ACC112 (cell line): ENCODE measurements around the gene PHOSPHO1.

Source experiments
- H2AFZ ChIP-seq: fragments of 200-600 bp; sonication (generic); one replicate; pipeline ENCODE4 v1.6.0; 2017; ENCODE audit warnings: antibody characterized with exemption, low read length; ENCODE audit not compliant: unreplicated experiment
- H3K27ac ChIP-seq: fragments of 200-600 bp; sonication (generic); 2 replicates; pipeline ENCODE4 v1.5.1; 2014; ENCODE audit warnings: low read depth, mild to moderate bottlenecking, antibody characterized with exemption, low read length, moderate library complexity
- H3K27me3 ChIP-seq: fragments of 200-600 bp; sonication (generic); 2 replicates; pipeline ENCODE4 v1.6.1; 2014; ENCODE audit warnings: mild to moderate bottlenecking, antibody characterized with exemption, low read length, moderate library complexity, mixed read lengths; ENCODE audit not compliant: insufficient read depth
- H3K36me3 ChIP-seq: fragments of 200-600 bp; sonication (generic); 2 replicates; pipeline ENCODE4 v1.6.1; 2016; ENCODE audit warnings: mild to moderate bottlenecking, antibody characterized with exemption, low read length, moderate library complexity, mixed read lengths; ENCODE audit not compliant: insufficient read depth
- H3K4me1 ChIP-seq: fragments of 200-600 bp; sonication (generic); one replicate; pipeline ENCODE4 v1.6.1; 2016; ENCODE audit warnings: low read length, mixed read lengths; ENCODE audit not compliant: insufficient read depth, unreplicated experiment, control insufficient read depth
- H3K4me3 ChIP-seq: fragments of 200-600 bp; sonication (generic); 2 replicates; pipeline ENCODE4 v1.5.1; 2014; ENCODE audit warnings: mild to moderate bottlenecking, low read depth, low read length
- H3K79me2 ChIP-seq: fragments of 200-600 bp; sonication (generic); one replicate; pipeline ENCODE4 v1.6.0; 2016; ENCODE audit warnings: low read length; ENCODE audit not compliant: control insufficient read depth, unreplicated experiment, insufficient read depth

Gene PHOSPHO1

GRCh38 chr17:49229076-49229804, 1.3 kb downstream of the PHOSPHO1 start:
- Histone ChIP-seq H3K79me2 (no peaks in the 10 kb centered on the region), H3K27ac (no peak overlapping the region), H3K4me3 (no peak overlapping the region), H3K36me3 (no peaks in the 10 kb centered on the region), H2AFZ (no peak overlapping the region), H3K27me3 (peaks cover 35% of the 10 kb centered on the region), H3K4me1 (peaks cover 9% of the 10 kb centered on the region)

- Histone ChIP-seq H3K4me3 (no peak overlapping the region), H3K27me3 (peaks cover 51% of the 10 kb centered on the region), H3K79me2 (no peaks in the 10 kb centered on the region), H3K36me3 (no peaks in the 10 kb centered on the region), H2AFZ (no peak overlapping the region), H3K4me1 (peaks cover 16% of the 10 kb centered on the region), H3K27ac (no peak overlapping the region)
Measured at GRCh38 chr17:49227436-49228261, 2.9 kb downstream of the PHOSPHO1 start.

- H3K79me2 ChIP-seq, result no peaks in the 10 kb centered on the region
- no peaks in the 10 kb centered on the region for H3K36me3 ChIP-seq
- no peak overlapping the region for H3K4me3 ChIP-seq
- peaks cover 16% of the 10 kb centered on the region for H3K4me1 ChIP-seq
- H3K27me3 ChIP-seq, result peaks cover 58% of the 10 kb centered on the region
- no peak overlapping the region for H2AFZ ChIP-seq
- no peak overlapping the region for H3K27ac ChIP-seq
Measured at GRCh38 chr17:49226771-49227435, 3.7 kb downstream of the PHOSPHO1 start.

GRCh38 chr17:49225554-49226236, 4.9 kb downstream of the PHOSPHO1 start:
- peaks cover 11% of the 10 kb centered on the region for H3K4me1 ChIP-seq
- no peaks in the 10 kb centered on the region for H3K79me2 ChIP-seq

GRCh38 chr17:49224997-49225337, 5.6 kb downstream of the PHOSPHO1 start:
- H3K27me3 ChIP-seq, result peaks cover 61% of the 10 kb centered on the region
- H3K36me3 ChIP-seq, result no peaks in the 10 kb centered on the region
- H3K4me3 ChIP-seq, result no peak overlapping the region
- H2AFZ ChIP-seq, result no peak overlapping the region
- H3K79me2 ChIP-seq, result no peaks in the 10 kb centered on the region
- peaks cover 11% of the 10 kb centered on the region for H3K4me1 ChIP-seq
- H3K27ac ChIP-seq, result no peak overlapping the region

More at GRCh38 chr17:49225554-49226236, 4.9 kb downstream of the PHOSPHO1 start:
- H2AFZ ChIP-seq, result no peak overlapping the region
- H3K4me3 ChIP-seq, result no peak overlapping the region
- no peaks in the 10 kb centered on the region for H3K36me3 ChIP-seq
- H3K27me3 ChIP-seq, result peaks cover 57% of the 10 kb centered on the region
- no peak overlapping the region for H3K27ac ChIP-seq

- H3K4me3 ChIP-seq, result peak overlapping the region; percentile 37
- H3K27ac ChIP-seq, result no peak overlapping the region
- H3K4me1 ChIP-seq, result peaks cover 11% of the 10 kb centered on the region
- H3K79me2 ChIP-seq, result no peaks in the 10 kb centered on the region
- no peaks in the 10 kb centered on the region for H3K36me3 ChIP-seq
- peaks cover 61% of the 10 kb centered on the region for H3K27me3 ChIP-seq
- H2AFZ ChIP-seq, result no peak overlapping the region
Measured at GRCh38 chr17:49224198-49224996, 6.2 kb downstream of the PHOSPHO1 start.

GRCh38 chr17:49223517-49224197, 6.9 kb downstream of the PHOSPHO1 start:
- Histone ChIP-seq H3K36me3 (no peaks in the 10 kb centered on the region), H2AFZ (no peak overlapping the region), H3K4me3 (peak overlapping the region; percentile 37), H3K27me3 (peaks cover 67% of the 10 kb centered on the region), H3K27ac (no peak overlapping the region), H3K4me1 (peaks cover 11% of the 10 kb centered on the region), H3K79me2 (no peaks in the 10 kb centered on the region)

GRCh38 chr17:49223168-49223516, 7.4 kb downstream of the PHOSPHO1 start:
- no peak overlapping the region for H3K27ac ChIP-seq
- no peak overlapping the region for H3K4me3 ChIP-seq
- peaks cover 67% of the 10 kb centered on the region for H3K27me3 ChIP-seq
- H3K36me3 ChIP-seq, result no peaks in the 10 kb centered on the region
- H2AFZ ChIP-seq, result no peak overlapping the region
- no peaks in the 10 kb centered on the region for H3K79me2 ChIP-seq
- peaks cover 11% of the 10 kb centered on the region for H3K4me1 ChIP-seq

- H2AFZ ChIP-seq, result no peak overlapping the region
- no peak overlapping the region for H3K27ac ChIP-seq
- no peak overlapping the region for H3K4me3 ChIP-seq
- H3K79me2 ChIP-seq, result no peaks in the 10 kb centered on the region
- no peaks in the 10 kb centered on the region for H3K36me3 ChIP-seq
- peaks cover 11% of the 10 kb centered on the region for H3K4me1 ChIP-seq
- H3K27me3 ChIP-seq, result peaks cover 50% of the 10 kb centered on the region
Measured at GRCh38 chr17:49219987-49220386, 10.6 kb downstream of the PHOSPHO1 start.
